ENCODE results near the gene SYPL2. TPM values are rescaled to one million over a fixed set of nuclear protein-coding genes. Genes with fewer than 3 reads are reported as not detected.

SYPL2 gene
- total and polyA plus RNA-seq, 7 donors, result 35.3 to 203 (median 125) TPM

DNA sequence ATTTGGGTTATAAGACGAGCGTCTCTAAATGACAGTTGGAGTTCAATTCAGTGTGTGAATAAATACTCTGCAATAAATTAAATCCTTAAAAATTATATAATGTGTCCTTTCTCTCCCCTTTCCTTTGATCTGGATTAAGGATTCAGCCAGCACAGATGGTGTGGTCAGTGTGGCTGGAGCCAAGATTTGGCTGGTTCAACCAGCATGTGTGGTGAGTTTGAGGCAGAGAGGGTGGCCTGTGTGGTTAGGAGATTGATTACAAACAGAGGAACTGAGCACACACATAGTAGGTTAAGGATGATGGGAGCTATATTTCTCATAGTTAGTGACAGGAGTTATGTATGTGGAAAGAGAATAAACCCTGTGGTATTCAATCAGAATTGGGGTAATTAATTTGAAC, 57.4 kb downstream of the SYPL2 start:
- Histone ChIP-seq H3K4me3 (no peak overlapping the region), H3K27me3 (ENCODE audit: insufficient read depth in 3 of 3, low read length in 2 of 3) (no peaks in the 10 kb centered on the region), H3K9me3 (no peaks in the 10 kb centered on the region), H3K27ac (no peak overlapping the region), H3K4me1 (no peaks in the 10 kb centered on the region), H3K36me3 (ENCODE audit: insufficient read depth in 1 of 2, low read depth in 1 of 2) (no peaks in the 10 kb centered on the region)
- WGBS, 3 donors, result 63 to 85% (median 78%) methylated on average over 2 of the region's 2 CpGs
- no peak for ATAC-seq
- no peak for DNase-seq
- TF ChIP-seq, protein P1, sequence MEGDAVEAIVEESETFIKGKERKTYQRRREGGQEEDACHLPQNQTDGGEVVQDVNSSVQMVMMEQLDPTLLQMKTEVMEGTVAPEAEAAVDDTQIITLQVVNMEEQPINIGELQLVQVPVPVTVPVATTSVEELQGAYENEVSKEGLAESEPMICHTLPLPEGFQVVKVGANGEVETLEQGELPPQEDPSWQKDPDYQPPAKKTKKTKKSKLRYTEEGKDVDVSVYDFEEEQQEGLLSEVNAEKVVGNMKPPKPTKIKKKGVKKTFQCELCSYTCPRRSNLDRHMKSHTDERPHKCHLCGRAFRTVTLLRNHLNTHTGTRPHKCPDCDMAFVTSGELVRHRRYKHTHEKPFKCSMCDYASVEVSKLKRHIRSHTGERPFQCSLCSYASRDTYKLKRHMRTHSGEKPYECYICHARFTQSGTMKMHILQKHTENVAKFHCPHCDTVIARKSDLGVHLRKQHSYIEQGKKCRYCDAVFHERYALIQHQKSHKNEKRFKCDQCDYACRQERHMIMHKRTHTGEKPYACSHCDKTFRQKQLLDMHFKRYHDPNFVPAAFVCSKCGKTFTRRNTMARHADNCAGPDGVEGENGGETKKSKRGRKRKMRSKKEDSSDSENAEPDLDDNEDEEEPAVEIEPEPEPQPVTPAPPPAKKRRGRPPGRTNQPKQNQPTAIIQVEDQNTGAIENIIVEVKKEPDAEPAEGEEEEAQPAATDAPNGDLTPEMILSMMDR (IDR thresholded peaks at IDR 0.05), result no peak
- intact Hi-C loops (cut with DNase I), result no loop called here

DNA sequence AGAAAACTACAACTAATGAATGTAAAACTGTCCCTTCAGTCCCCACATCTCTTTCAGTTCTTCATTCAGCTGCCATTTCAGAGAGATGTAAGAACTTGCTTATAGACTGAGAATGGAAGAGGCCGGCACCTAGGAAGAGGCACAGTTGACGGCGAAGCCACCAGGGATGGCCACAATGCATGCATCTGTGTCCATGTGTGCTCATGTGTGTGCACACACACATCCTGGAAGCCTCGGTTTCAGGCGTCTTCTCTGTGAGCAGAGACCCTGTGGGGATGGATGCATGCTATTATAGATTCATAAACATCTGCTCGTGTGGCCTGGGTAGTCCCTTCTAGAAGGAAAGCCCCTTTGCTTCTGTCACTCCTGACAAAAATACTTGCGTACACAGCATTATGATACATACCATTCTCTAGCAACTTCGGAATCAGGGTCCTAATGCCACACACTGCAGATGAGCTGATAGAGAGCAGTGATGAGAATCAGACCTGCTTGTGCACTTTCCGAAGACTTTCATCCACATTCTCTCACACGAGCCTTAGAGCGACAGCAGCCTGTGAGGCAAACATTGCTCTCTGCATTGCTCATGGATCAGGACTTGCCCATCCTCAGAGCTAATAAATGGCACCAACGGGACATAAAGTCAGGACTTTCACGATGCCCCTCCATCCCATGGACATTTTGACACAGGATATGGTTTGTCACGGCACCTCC, 60.9 kb downstream of the SYPL2 start:
- no peaks in the 10 kb centered on the region for H3K27me3 ChIP-seq (ENCODE audit: insufficient read depth in 3 of 3, low read length in 2 of 3)
- H3K4me3 ChIP-seq, result no peak overlapping the region
- 68 to 78% (median 77%) methylated on average over 14 of the region's 14 CpGs for WGBS, 3 donors
- H3K27ac ChIP-seq, result no peak overlapping the region
- ATAC-seq (no peak), DNase-seq (no peak)
- intact Hi-C loops (cut with DNase I), result loop anchor here in 1 of 2 donors (5.0 kb wide), 1 partner anchor 110 kb away; no protein-coding TSS in a partner anchor
- no peaks in the 10 kb centered on the region for H3K9me3 ChIP-seq
- no peaks in the 10 kb centered on the region for H3K36me3 ChIP-seq (ENCODE audit: insufficient read depth in 1 of 2, low read depth in 1 of 2)
- TF ChIP-seq, protein P1 (IDR thresholded peaks at IDR 0.05), result no peak
- H3K4me1 ChIP-seq, result peaks cover 27% of the 10 kb centered on the region

DNA sequence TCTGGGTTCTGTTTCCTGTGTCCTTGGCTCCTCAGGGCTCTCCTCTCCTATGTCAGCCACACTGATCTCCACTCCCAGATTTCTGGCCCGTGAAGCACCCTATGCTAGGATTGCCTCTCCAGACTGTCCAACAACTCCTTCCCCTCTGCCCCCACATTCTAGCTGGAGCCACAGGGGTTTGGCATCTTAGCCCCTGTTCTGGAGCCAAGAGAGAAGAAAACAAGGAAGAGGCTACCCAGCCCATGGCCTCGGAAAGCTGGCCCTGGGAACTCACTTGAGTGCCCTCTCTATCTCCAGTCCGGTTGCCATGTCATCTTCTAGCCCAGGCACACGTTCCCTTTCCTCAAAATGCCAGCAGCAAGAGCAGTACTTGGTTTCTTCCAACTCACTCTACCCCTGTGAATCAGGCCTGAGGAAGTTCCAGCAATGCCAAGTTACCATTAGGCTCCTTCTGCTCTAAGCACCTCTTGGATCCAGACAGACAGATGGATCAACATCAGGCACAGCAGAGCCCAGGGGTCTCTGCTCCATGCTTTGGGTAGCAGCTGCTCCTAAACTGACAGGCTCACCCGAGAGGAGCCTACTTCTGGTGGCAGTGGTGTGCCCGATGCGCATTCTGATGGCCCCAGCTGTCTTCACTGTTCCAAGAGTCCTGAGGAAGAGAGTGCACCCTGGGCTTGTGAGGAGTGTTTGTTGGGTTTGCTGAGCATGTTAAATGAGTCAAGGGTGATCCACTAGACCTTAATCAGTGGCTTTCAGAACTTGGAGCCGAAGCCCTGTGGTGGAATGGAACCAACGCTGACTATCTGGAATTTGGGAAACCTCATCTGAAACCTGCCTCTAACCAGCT, 61.7 kb downstream of the SYPL2 start:
- H3K9me3 ChIP-seq, result no peaks in the 10 kb centered on the region
- DNase-seq (no peak), ATAC-seq (no peak)
- no peaks in the 10 kb centered on the region for H3K27me3 ChIP-seq (ENCODE audit: insufficient read depth in 3 of 3, low read length in 2 of 3)
- no peak overlapping the region for H3K27ac ChIP-seq
- intact Hi-C loops (cut with DNase I), result loop anchor here in 1 of 2 donors (5.0 kb wide), 1 partner anchor 111 kb away; no protein-coding TSS in a partner anchor
- H3K4me1 ChIP-seq, result peaks cover 35% of the 10 kb centered on the region
- H3K4me3 ChIP-seq, result no peak overlapping the region
- TF ChIP-seq, protein P1 (IDR thresholded peaks at IDR 0.05), result no peak
- no peaks in the 10 kb centered on the region for H3K36me3 ChIP-seq (ENCODE audit: insufficient read depth in 1 of 2, low read depth in 1 of 2)
- 58 to 81% (median 66%) methylated on average over 9 of the region's 9 CpGs for WGBS, 3 donors

DNA sequence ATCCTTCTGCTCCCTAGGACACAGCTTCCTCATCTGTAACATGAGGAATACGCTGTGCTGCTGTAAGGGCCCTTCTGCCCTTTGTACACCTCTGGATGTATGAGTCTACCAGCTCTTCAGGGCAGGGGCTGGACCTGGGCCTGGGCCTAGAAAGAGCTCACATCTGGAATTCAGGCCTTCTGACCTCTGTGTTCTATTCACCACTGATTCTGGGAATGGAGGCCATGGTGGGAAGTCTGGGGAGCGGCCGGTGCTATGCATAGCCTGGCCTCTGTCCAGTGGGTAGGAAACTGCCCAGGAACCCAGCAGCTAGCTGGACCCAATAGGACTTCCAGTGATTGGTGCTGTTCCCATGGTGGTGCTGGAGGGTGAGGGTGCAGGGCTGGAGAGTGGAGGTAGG, 62.4 kb downstream of the SYPL2 start:
- ATAC-seq (no peak), DNase-seq (no peak)
- no peaks in the 10 kb centered on the region for H3K9me3 ChIP-seq
- H3K27me3 ChIP-seq (ENCODE audit: insufficient read depth in 3 of 3, low read length in 2 of 3), result no peaks in the 10 kb centered on the region
- WGBS, 3 donors, result 64 to 75% (median 68%) methylated on average over 3 of the region's 3 CpGs
- intact Hi-C loops (cut with DNase I), result loop anchor here in 1 of 2 donors (5.0 kb wide), 1 partner anchor 111 kb away; no protein-coding TSS in a partner anchor
- no peaks in the 10 kb centered on the region for H3K36me3 ChIP-seq (ENCODE audit: insufficient read depth in 1 of 2, low read depth in 1 of 2)
- peak overlapping the region; percentile 83 for H3K27ac ChIP-seq
- no peak overlapping the region for H3K4me3 ChIP-seq
- TF ChIP-seq, protein P1 (IDR thresholded peaks at IDR 0.05), result no peak
- H3K4me1 ChIP-seq, result peaks cover 35% of the 10 kb centered on the region

Data from psoas muscle (tissue), 8 donors.